ENCODE results near the gene HOXC10. TPM values are rescaled to one million over a fixed set of nuclear protein-coding genes. Genes with fewer than 3 reads are reported as not detected.

The HOXC10 gene
- total RNA-seq, 1 experiment from 2014 or later: 3.8 TPM

DNA sequence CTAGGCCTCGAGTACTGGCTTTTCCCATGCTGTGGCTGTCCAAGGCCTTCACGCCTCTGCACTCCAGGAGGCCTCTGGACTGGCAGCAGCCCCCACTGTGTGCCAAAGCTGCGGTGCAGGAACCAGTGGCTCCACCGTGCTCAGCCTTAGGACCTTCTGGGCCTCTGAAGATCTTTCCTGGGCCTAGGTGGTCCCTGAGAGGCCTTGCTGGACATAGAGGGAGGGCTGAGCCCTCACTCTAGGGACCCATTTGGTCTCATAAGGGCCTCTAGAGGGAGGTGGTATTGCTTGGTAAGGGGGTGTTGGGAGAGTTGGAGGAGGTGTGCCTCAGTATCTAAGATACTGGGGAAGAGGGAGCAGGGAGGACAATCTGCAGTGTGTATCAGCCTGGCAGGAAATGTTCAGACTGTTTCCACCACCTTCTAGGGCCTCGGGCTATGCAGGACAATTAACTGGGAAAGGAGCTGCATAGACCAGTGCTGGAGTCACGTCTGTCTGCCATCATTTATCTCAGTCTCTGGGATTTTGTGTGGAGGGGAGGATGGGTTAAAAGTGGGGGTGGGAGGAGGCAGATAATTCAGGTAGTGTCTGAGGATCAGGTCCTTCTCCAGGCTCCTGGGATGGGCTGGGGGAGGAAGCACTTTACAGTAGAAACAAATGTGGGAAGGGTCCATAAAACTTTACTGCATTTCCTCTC lies 50.8 kb downstream of the HOXC10 start:
- ChIA-PET CTCF (interaction anchor here (2.4 kb wide), 1 partner anchor 153 kb away, joined by 5 read pairs; the partner anchor contains the start of gene SMUG1), POLR2A (no interaction called here)
- ATAC-seq: no peak

More for the DNA sequence above, 50.8 kb downstream of the HOXC10 start:
- TF ChIP-seq CEBPB (IDR thresholded peaks at IDR 0.05; ENCODE audit: low read depth) (no peak), CBX3 (IDR thresholded peaks at IDR 0.05; ENCODE audit: low read depth) (no peak), YY1 (IDR thresholded peaks at IDR 0.05; ENCODE audit: extremely low read depth, insufficient replicate concordance, low read depth, low read length) (no peak), TCF7L2 (IDR thresholded peaks at IDR 0.05; ENCODE audit: borderline replicate concordance, extremely low read depth, insufficient read depth, insufficient read length) (no peak), SIN3A (IDR thresholded peaks at IDR 0.05; ENCODE audit: low read depth) (no peak), EZH2 (IDR thresholded peaks at IDR 0.05) (no peak), ZFX (IDR thresholded peaks at IDR 0.05) (no peak), POLR2AphosphoS5 (IDR thresholded peaks at IDR 0.05; ENCODE audit: low read depth, low read length) (no peak), POLR2A (IDR thresholded peaks at IDR 0.05; ENCODE audit: borderline replicate concordance, extremely low read depth, insufficient read depth, insufficient read length) (no peak), RAD21 (IDR thresholded peaks at IDR 0.05; ENCODE audit: low read depth) (no peak), ELF1 (IDR thresholded peaks at IDR 0.05; ENCODE audit: borderline replicate concordance, low read depth) (no peak)
- TF ChIP-seq, protein P1, sequence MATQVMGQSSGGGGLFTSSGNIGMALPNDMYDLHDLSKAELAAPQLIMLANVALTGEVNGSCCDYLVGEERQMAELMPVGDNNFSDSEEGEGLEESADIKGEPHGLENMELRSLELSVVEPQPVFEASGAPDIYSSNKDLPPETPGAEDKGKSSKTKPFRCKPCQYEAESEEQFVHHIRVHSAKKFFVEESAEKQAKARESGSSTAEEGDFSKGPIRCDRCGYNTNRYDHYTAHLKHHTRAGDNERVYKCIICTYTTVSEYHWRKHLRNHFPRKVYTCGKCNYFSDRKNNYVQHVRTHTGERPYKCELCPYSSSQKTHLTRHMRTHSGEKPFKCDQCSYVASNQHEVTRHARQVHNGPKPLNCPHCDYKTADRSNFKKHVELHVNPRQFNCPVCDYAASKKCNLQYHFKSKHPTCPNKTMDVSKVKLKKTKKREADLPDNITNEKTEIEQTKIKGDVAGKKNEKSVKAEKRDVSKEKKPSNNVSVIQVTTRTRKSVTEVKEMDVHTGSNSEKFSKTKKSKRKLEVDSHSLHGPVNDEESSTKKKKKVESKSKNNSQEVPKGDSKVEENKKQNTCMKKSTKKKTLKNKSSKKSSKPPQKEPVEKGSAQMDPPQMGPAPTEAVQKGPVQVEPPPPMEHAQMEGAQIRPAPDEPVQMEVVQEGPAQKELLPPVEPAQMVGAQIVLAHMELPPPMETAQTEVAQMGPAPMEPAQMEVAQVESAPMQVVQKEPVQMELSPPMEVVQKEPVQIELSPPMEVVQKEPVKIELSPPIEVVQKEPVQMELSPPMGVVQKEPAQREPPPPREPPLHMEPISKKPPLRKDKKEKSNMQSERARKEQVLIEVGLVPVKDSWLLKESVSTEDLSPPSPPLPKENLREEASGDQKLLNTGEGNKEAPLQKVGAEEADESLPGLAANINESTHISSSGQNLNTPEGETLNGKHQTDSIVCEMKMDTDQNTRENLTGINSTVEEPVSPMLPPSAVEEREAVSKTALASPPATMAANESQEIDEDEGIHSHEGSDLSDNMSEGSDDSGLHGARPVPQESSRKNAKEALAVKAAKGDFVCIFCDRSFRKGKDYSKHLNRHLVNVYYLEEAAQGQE (IDR thresholded peaks at IDR 0.05; ENCODE audit: low read depth): no peak
- TF ChIP-seq, protein P2, sequence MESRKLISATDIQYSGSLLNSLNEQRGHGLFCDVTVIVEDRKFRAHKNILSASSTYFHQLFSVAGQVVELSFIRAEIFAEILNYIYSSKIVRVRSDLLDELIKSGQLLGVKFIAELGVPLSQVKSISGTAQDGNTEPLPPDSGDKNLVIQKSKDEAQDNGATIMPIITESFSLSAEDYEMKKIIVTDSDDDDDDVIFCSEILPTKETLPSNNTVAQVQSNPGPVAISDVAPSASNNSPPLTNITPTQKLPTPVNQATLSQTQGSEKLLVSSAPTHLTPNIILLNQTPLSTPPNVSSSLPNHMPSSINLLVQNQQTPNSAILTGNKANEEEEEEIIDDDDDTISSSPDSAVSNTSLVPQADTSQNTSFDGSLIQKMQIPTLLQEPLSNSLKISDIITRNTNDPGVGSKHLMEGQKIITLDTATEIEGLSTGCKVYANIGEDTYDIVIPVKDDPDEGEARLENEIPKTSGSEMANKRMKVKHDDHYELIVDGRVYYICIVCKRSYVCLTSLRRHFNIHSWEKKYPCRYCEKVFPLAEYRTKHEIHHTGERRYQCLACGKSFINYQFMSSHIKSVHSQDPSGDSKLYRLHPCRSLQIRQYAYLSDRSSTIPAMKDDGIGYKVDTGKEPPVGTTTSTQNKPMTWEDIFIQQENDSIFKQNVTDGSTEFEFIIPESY (IDR thresholded peaks at IDR 0.05; ENCODE audit: extremely low read depth, insufficient replicate concordance, low read length): no peak
- BruUV-seq (replicated peaks): no TSS peak
- Histone ChIP-seq H3K27ac (ENCODE audit: low read depth, low read length) (no peak overlapping the region), H3K4me2 (ENCODE audit: low read length) (no peak overlapping the region), H2AFZ (ENCODE audit: low read depth, low read length, poor library complexity, severe bottlenecking) (no peak overlapping the region), H3K9me3 (ENCODE audit: control insufficient read depth in 1 of 2, insufficient read depth in 1 of 2, low read depth in 1 of 2, low read length in 2 of 2) (no peaks in the 10 kb centered on the region), H3K79me2 (ENCODE audit: insufficient read depth, low read length) (no peaks in the 10 kb centered on the region), H3K4me3 (replicated peaks in 1 of 2; ENCODE audit: low read depth in 1 of 2, low read length in 2 of 2) (no peak overlapping the region), H3K9ac (ENCODE audit: low read length) (no peak overlapping the region), H3K4me1 (ENCODE audit: control insufficient read depth in 1 of 2, insufficient read depth in 2 of 2, low read length in 2 of 2) (peaks cover 7 to 32% of the 10 kb centered on the region in 2 experiments), H3K9me2 (ENCODE audit: insufficient read depth) (no peaks in the 10 kb centered on the region), H4K20me1 (ENCODE audit: insufficient read depth) (no peaks in the 10 kb centered on the region), H3K36me3 (ENCODE audit: control insufficient read depth in 1 of 2, insufficient read depth in 2 of 2, low read length in 2 of 2) (no peaks in the 10 kb centered on the region), H3K27me3 (ENCODE audit: insufficient read depth, low read length) (no peaks in the 10 kb centered on the region)
- no peak for DNase-seq (ENCODE audit: low read depth, low spot score)
- intact Hi-C loops (cut with micrococcal nuclease): no loop called here
- RAD21 ChIA-PET (ENCODE audit: low non-redundant PET in 1 of 2, low total read pairs in 2 of 2, uncharacterized antibody in 2 of 2, unreplicated experiment in 2 of 2): no interaction called here
